ENCODE measurements around the gene C5orf22.
"Not testable (repeated sequence)": the region's sequence is repeated elsewhere in the genome, so short reads cannot be mapped to it uniquely, and the experiment has no call there.

C5orf22 gene

GRCh38 chr5:31531888-31532547 is at the start of gene C5orf22, which contains the start of gene DROSHA:
Gene C5orf22 (plus strand): TSS chr5:31532301. CDS start chr5:31532393, 92 bp downstream.
Gene DROSHA (minus strand): TSS chr5:31532093. CDS start chr5:31529059, 3,034 bp downstream.
- peak; percentile 97 for DNase-seq (ENCODE audit: low spot score)

DNA sequence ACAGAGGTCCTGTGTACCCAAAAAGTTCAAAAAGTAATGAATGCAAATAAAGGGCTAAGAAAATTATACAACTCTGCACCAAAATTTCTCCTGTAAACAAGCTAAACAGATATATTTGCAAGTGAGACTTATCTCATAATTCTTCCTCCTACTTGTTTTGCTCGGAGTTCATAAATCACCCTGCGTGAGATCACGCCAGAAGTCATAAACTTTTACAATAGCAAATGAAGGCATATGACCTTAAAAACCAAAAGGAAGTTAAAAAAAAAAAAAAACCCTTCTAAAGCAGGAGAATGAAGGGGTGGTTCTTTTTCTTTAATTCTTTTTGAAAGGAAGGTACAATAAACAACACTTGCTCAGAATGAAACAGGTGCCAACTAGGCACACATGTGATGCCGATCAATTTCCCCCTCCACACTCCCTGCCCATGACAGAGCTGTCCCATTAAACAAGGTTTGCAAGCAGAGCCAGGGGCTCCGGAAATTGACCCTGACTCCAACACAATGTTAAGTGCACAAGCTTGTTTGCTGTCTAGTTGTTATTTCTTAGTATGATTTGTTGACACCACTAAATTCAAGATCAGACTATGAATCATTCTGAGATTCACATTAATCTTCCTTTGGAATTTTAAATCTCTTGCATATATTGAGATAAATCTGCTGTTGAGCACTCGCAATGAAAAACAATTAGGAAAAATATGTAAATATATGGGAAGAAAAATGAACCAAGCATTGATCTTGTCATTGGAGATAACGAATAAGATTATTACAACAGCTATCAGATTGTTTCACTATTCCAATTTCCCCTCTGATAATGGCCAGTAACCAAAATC is 46.5 kb upstream of the C5orf22 start:
- no peak for DNase-seq (ENCODE audit: low spot score)

DNA sequence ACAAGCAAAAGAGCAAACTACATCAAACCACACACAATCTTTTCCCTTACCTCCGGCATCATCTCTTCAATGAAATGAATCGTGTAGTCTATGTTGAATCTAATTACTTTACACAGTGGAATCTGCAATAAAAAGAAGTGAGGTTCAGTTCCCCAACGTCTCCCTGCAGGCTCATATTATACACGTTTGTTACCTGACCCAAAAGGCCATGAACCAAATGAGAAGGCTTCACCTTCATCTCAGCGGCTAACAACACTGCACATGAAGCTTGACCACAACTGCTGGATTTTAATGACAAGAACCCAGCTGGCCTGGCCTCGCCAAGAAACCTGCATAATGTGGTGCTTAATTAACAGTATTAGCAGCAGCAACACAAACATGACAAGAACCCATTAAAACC is 45.7 kb upstream of the C5orf22 start:
- no peak for DNase-seq (ENCODE audit: low spot score)

DNA sequence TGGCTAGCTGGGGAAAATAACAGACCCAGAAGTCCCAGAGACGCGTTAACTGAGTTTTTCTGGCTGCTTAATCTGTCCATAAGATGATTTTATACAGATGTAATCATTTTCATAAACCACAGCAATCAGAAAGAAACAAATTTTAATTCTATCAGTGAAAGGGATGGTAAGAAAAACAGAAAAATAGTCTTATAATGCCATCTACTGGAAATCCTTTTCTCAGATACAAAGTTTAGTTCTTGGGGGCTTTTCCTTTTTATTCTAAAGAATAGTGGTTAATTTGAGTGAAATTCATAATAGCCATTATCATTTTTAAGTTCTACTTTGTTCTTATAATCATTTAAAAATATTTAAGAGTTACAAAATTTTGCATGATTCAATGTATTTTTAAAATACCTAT is 44.6 kb upstream of the C5orf22 start:
- DNase-seq (ENCODE audit: low spot score) = no peak

GRCh38 chr5:31492869-31493268 is 39.2 kb upstream of the C5orf22 start:
- no peak for DNase-seq (ENCODE audit: low spot score)

DNA sequence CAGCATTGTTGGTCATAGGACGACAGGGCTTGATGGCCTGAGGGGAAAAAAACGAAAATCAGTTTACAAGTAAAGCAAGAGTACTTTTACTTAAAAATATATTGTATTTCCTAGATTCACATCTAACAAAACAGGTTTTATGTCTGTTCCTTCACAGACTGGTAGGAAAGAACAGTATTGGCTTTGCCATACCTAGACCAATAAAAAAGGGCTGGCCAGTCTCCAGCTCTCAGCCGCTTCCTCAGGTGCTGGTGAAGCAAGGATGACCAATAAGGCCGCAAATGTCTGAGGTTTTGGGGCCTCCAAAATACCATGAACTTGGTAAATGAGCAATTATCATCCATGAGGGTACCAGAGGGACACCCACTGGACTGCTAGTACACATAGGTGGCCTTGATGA is 36.8 kb upstream of the C5orf22 start:
- DNase-seq (ENCODE audit: low spot score) = no peak

DNA sequence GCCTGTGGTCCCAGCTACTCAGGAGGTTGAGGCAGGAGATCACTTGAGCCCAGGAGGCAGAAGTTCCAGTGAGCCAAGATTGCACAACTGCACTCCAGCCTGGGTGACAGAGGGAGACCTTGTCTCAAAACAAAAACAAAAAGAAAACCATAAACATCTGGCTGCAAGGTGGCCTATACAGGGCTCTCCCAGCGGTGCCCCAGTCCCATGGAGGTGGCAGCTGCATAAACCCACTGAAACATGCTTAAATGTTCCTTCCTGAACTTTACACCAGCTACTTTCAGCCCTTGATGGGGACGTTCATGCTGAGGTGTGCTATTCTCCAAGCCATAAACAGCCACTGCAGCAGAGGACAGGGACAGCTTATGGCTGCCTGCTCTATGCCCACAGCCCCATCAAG is 35.8 kb upstream of the C5orf22 start:
- no peak for DNase-seq (ENCODE audit: low spot score)

GRCh38 chr5:31496891-31497290 is 35.2 kb upstream of the C5orf22 start:
- DNase-seq (ENCODE audit: low spot score) = no peak

GRCh38 chr5:31500256-31500655 is 31.8 kb upstream of the C5orf22 start:
- DNase-seq (ENCODE audit: low spot score) = no peak

GRCh38 chr5:31502506-31502905 is 29.6 kb upstream of the C5orf22 start:
- no peak for DNase-seq (ENCODE audit: low spot score)

- no peak for DNase-seq (ENCODE audit: low spot score)
These were observed 27.6 kb upstream of the C5orf22 start for GRCh38 chr5:31504529-31504928.

GRCh38 chr5:31511305-31511704 is 20.8 kb upstream of the C5orf22 start:
- no peak for DNase-seq (ENCODE audit: low spot score)

GRCh38 chr5:31516802-31517201 is 15.3 kb upstream of the C5orf22 start:
- no peak for DNase-seq (ENCODE audit: low spot score)

GRCh38 chr5:31523041-31523440 is 9.1 kb upstream of the C5orf22 start:
- DNase-seq (ENCODE audit: low spot score) = no peak

DNA sequence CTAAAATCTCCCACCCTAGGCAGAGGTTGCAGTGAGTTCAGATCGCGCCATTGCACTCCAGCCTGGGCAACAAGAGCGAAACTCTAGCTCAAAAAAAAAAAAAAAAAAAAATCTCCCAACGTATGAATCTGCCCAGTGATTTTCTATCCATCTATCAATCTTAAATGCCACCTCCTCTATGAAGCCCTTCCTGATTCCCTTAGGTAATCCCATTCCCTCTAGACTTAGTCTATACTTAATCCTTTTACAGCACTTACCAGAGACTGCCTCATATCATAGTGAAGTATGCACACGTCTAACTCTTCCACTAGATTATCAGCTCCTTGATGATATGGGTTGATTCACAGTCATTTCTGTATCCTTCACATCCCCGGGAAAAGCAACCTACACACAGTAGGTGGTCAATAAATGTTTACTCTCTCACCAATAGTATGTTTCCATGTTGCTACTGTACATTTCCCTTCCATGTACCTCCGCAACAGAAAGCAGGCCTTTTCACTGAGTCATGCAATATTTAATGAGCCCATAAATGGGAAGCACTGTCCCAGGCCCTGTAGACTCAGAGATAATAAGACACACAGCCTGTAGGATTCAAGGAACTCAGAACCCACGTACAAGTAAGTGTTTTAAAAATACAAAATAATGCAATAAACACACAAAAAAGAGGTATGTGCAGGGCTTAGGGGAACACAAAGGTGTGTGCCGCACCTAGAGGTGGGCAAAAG is 1.4 kb upstream of the C5orf22 start:
- DNase-seq (ENCODE audit: low spot score) = no peak

- peak; percentile 55 for DNase-seq (ENCODE audit: low spot score)
These were observed 586 bp upstream of the C5orf22 start for GRCh38 chr5:31531543-31531887.

DNA sequence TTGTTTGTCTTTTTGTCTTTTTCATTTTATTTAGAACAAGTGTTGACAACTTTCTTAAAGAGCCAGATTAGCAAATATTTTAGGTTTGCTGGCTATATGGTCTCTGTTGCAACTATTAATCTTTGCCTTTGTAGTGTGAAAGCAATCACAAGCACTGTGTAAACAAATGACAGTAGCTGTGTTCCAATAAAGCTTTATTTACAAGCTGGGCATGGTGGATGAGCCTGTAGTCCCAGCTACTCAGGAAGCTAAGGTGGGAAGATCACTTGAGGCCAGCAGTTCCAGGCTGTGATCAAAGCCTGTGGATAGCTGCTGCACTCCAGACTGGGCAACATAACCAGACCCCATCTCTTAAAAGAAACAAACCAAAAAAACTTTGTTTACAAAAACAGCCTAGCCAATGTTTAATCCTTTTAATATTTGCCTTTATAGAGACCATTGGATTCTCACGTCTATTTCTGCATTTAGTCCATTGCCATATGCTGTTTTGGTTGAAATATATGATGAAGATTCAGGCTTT is 2.5 kb downstream of the C5orf22 start:
- no peak for DNase-seq (ENCODE audit: low spot score)

- no peak for DNase-seq (ENCODE audit: low spot score)
These were observed 4.8 kb downstream of the C5orf22 start for GRCh38 chr5:31536873-31537272.

- no peak for DNase-seq (ENCODE audit: low spot score)
These were observed 5.2 kb downstream of the C5orf22 start for GRCh38 chr5:31537349-31537748.

DNA sequence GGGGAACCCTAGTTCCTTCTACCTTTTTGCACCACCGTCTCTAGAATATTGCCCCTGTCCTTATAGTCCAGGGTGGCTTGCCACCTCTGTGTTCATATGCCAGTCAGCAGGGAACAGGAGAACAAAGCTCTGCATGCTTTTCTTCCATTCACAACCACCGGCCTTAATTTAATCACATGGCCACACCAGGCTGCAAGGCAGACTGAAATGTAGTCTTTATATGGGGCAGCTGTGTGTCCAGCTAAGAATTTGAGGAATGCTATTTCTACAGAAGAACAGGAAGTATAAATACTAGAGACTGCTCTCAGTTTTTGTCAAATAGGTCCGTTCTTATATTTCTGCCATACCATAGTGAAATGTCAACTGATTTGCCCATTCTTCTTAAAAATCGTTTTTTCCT is 5.8 kb downstream of the C5orf22 start:
- DNase-seq (ENCODE audit: low spot score) = peak; percentile 19

GRCh38 chr5:31549114-31549513 is 17.0 kb downstream of the C5orf22 start:
- DNase-seq (ENCODE audit: low spot score) = not testable (repeated sequence)

- DNase-seq (ENCODE audit: low spot score) = no peak
These were observed 19.8 kb downstream of the C5orf22 start for GRCh38 chr5:31551878-31552277.

DNA sequence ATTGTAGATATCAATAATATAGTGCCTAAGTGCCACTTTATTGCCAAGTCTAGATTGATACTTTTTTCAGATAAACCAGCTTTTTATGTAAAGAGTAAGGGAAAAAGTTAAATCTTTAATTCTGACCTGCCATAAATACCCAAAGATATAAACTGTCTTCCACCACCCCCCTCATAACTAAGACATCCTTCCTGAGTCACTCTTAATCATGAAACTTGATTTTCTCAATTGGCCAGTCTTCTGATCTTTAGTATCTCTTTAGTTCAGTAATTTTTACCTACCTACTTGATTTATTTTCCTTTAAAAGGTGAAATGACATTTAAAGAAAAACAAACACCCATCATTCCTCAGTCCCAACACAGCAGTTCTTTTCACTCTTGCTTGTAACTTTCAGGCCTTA is 21.8 kb downstream of the C5orf22 start:
- no peak for DNase-seq (ENCODE audit: low spot score)
